HepG2 (cell line): ENCODE data around the gene GPR61. TPM values are rescaled to one million over a fixed set of nuclear protein-coding genes. Genes with fewer than 3 reads are reported as not detected.

Experiments
- ATAC-seq: fragments of 200-7000 bp; cut with Tn5 transposase; 3 replicates; pipeline ENCODE4 v1.9.1; 2020; ENCODE audit warnings: mild to moderate bottlenecking, moderate library complexity
- BruUV-seq: library from RNA; stranded (reverse); fragments of 400-500 nt; replicated peaks from 2 replicates; lab custom pipeline; 2021; lab: Mats Ljungman, UMichigan
- CTCF ChIA-PET: fragments of 300-600 bp; formaldehyde crosslinking; extraction: SDS; loops from one replicate; lab custom pipeline; 2021; ENCODE audit warnings: low total read pairs, inconsistent platforms, low intra/inter-chr PET ratio; lab: Yijun Ruan, JAX
- POLR2A ChIA-PET: fragments of 350-600 bp; sonication (Branson Sonifier 250); formaldehyde crosslinking; loops from one replicate; lab custom pipeline; 2020; ENCODE audit warnings: antibody characterized with exemption, inconsistent platforms; lab: Yijun Ruan, JAX
- DNase-seq: peaks from one replicate; pipeline ENCODE4 v3.0.0-alpha.2; 2015; ENCODE audit warnings: low spot score
- FAIRE-seq: peaks from 3 replicates; lab custom pipeline; 2011; peaks lifted over from hg19 to GRCh38; lab: Jason Lieb, UNC
- H2AFZ ChIP-seq: one replicate; pipeline ENCODE4 v1.6.1; 2011; ENCODE audit warnings: low read length, inconsistent platforms
- H3K27ac ChIP-seq: fragments of 300-600 bp; 3 replicates; pipeline ENCODE4 v1.8.0; 2011; ENCODE audit warnings: mixed run types, mild to moderate bottlenecking, mixed read lengths, low read length, inconsistent platforms; ENCODE audit not compliant: insufficient read depth; ENCODE audit errors: extremely low read length
- H3K27me3 ChIP-seq, 2 experiments: fragments of 200-600 bp in 1 of 2; 2 replicates in 1 of 2; 3 replicates in 1 of 2; pipeline versions ENCODE4 v1.6.0 to v1.8.0; 2011; ENCODE audit warnings: low read length in 2 of 2, mild to moderate bottlenecking in 2 of 2, moderate library complexity in 2 of 2, inconsistent platforms in 1 of 2; ENCODE audit not compliant: insufficient read depth in 2 of 2, control insufficient read depth in 1 of 2
- H3K36me3 ChIP-seq, 2 experiments: fragments of 200-600 bp in 1 of 2; replicated peaks in 1 of 2; 2 replicates in 1 of 2; 3 replicates in 1 of 2; pipeline versions ENCODE4 v1.5.1 to v1.8.0; 2011; ENCODE audit warnings: low read length in 2 of 2, inconsistent platforms in 1 of 2; ENCODE audit not compliant: insufficient read depth in 2 of 2, control insufficient read depth in 1 of 2
- H3K4me1 ChIP-seq: 2 replicates; pipeline ENCODE4 v1.5.1; 2012; ENCODE audit warnings: low read length, inconsistent platforms; ENCODE audit not compliant: insufficient read depth
- H3K4me2 ChIP-seq: 2 replicates; pipeline ENCODE4 v1.6.0; 2011; ENCODE audit warnings: low read depth, low read length, inconsistent platforms
- H3K4me3 ChIP-seq, 3 experiments: fragments of 200-600 bp in 1 of 3; sonication (generic), shearing (Covaris generic) in 1 of 3; replicated peaks in 1 of 3; 2 replicates each; pipeline ENCODE4 v1.5.1; 2011 to 2016; ENCODE audit warnings: low read length in 3 of 3, inconsistent platforms in 2 of 3, low read depth in 2 of 3, mild to moderate bottlenecking in 2 of 3, control low read depth in 1 of 3, mixed read lengths in 1 of 3; ENCODE audit not compliant: insufficient read depth in 1 of 3
- H3K79me2 ChIP-seq: one replicate; pipeline ENCODE4 v1.6.1; 2011; ENCODE audit warnings: low read length, inconsistent platforms; ENCODE audit not compliant: insufficient read depth
- H3K9ac ChIP-seq: 2 replicates; pipeline ENCODE4 v1.6.0; 2011; ENCODE audit warnings: mild to moderate bottlenecking, low read depth, low read length, inconsistent platforms; ENCODE audit not compliant: insufficient read depth
- H3K9me3 ChIP-seq: 2 replicates; pipeline ENCODE4 v1.5.1; 2012; ENCODE audit warnings: mild to moderate bottlenecking, low read length
- H4K20me1 ChIP-seq: 2 replicates; pipeline ENCODE4 v1.6.0; 2011; ENCODE audit warnings: inconsistent platforms, mild to moderate bottlenecking, low read length, moderate library complexity; ENCODE audit not compliant: insufficient read depth
- CREB3 ChIP-seq: sonication (generic); formaldehyde crosslinking; IDR thresholded peaks from 2 replicates; pipeline ENCODE4 v1.5.0; 2020; ENCODE audit warnings: missing genetic modification reagents
- GATA4 ChIP-seq: sonication (generic); IDR thresholded peaks from 2 replicates; pipeline ENCODE4 v1.6.1; 2016; ENCODE audit warnings: antibody characterized with exemption, low read depth, borderline replicate concordance
- ZC3H13 ChIP-seq: sonication (generic); formaldehyde crosslinking; IDR thresholded peaks from 2 replicates; pipeline ENCODE4 v1.8.1; 2023; ENCODE audit warnings: mild to moderate bottlenecking, missing genetic modification reagents, moderate library complexity
- ZFX ChIP-seq: sonication (generic); formaldehyde crosslinking; IDR thresholded peaks from 2 replicates; pipeline ENCODE4 v1.4.0; 2020; ENCODE audit warnings: mild to moderate bottlenecking, low read depth, missing genetic modification reagents, moderate library complexity
- ZNF331 ChIP-seq: sonication (generic); formaldehyde crosslinking; IDR thresholded peaks from 2 replicates; pipeline ENCODE4 v1.4.0; 2020; ENCODE audit warnings: missing genetic modification reagents
- ZNF672 ChIP-seq: sonication (generic); formaldehyde crosslinking; IDR thresholded peaks from 2 replicates; pipeline ENCODE4 v1.8.1; 2022; ENCODE audit warnings: missing genetic modification reagents
- ZNF724P ChIP-seq: sonication (generic); formaldehyde crosslinking; IDR thresholded peaks from 2 replicates; pipeline ENCODE4 v1.8.0; 2022; ENCODE audit warnings: missing genetic modification reagents, borderline replicate concordance
- WGBS: methylation state at CpG from one replicate; pipeline ENCODE4 v1.1.6; 2017; ENCODE audit warnings: low lambda C conversion rate; 5-methylcytosine and 5-hydroxymethylcytosine counted together
- in situ Hi-C: cut with HindIII; loops from 2 replicates; pipeline ENCODE4 v1.10.0; 2017; ENCODE audit warnings: low pct_unique_long_range_greater_than_20kb; ENCODE audit not compliant: extremely low pct_ligation_motif_present
- intact Hi-C: fragments of 100-400 bp; cut with micrococcal nuclease; formaldehyde crosslinking; loops from one replicate; pipeline ENCODE4 v1.10.0; 2022; ENCODE audit not compliant: unreplicated experiment
- polyA plus RNA-seq, 8 experiments: library from polyadenylated mRNA; depleted of rRNA in 3 of 8; stranded (reverse) in 7 of 8; unstranded in 1 of 8; fragments of >200 nt; fragmentation: Illumina TruSeq in 4 of 8; extraction: Trizol in 4 of 8; gene quantifications; 2 replicates each; pipeline versions ENCODE4 v1.2.1 to v1.2.3, GENCODE V29; 2011 to 2016; ENCODE audit warnings: low read depth in 4 of 8, missing spikeins in 1 of 8, mixed read lengths in 1 of 8; ENCODE audit not compliant: insufficient read depth in 1 of 8
- total RNA-seq, 5 experiments: library from RNA; depleted of rRNA; stranded (reverse); fragments of >200 nt; fragmentation: Illumina TruSeq; extraction: Trizol; gene quantifications; 2 replicates each; pipeline ENCODE4 v1.2.3, GENCODE V29; 2016; ENCODE audit warnings: low read depth in 1 of 5

Gene GPR61
- total and polyA plus RNA-seq, 2 of the 13 experiments (the other 11 are each of a cell fraction or from before 2014, with no cell fraction given) = not detected

- POLR2A ChIA-PET = interaction anchor here (2.1 kb wide), 1 partner anchor 10 kb away, joined by 6 read pairs; the partner anchor contains the start of gene GNAI3
- no peaks in the 10 kb centered on the region for H4K20me1 ChIP-seq
- no TSS peak for BruUV-seq
- H3K9me3 ChIP-seq = no peaks in the 10 kb centered on the region
- no peak for FAIRE-seq
- in situ Hi-C loops = loop anchor here (10.0 kb wide), 1 partner anchor 274 kb away; no protein-coding TSS in a partner anchor
- no peaks in the 10 kb centered on the region for H3K79me2 ChIP-seq
- 46% methylated on average over 7 of the region's 9 CpGs for WGBS
- peaks cover 9 to 21% of the 10 kb centered on the region in 2 experiments; a peak in 3 of 5 replicates for H3K27me3 ChIP-seq
- TF ChIP-seq ZFX (CRISPR knock-in tag) = no peak
- TF ChIP-seq ZNF672 (CRISPR knock-in tag) = no peak
- no peak for TF ChIP-seq GATA4
- TF ChIP-seq ZNF331 (CRISPR knock-in tag) = no peak
- TF ChIP-seq CREB3 (CRISPR knock-in tag) = no peak
- no peak for TF ChIP-seq ZC3H13 (CRISPR knock-in tag)
- no peak for TF ChIP-seq ZNF724P
- TF ChIP-seq, all 625 proteins: peak for 0
- H3K27ac ChIP-seq = no peak overlapping the region
- no peak overlapping the region for H3K9ac ChIP-seq
- H3K36me3 ChIP-seq = no peaks in the 10 kb centered on the region
- H3K4me1 ChIP-seq = peaks cover 24% of the 10 kb centered on the region
- no peak overlapping the region for H3K4me3 ChIP-seq
- DNase-seq (no peak), ATAC-seq (no peak)
- H2AFZ ChIP-seq = no peak overlapping the region
- no peak overlapping the region for H3K4me2 ChIP-seq
- intact Hi-C loops = no loop called here
- CTCF ChIA-PET = no interaction called here
Measured at GRCh38 chr1:109538827-109539555, 681 bp upstream of the GPR61 start.
